Endometrium (tissue), 2 donors: ENCODE data around the gene CSAD.

ENCODE experiments used
- FAIRE-seq: peaks from 2 replicates; lab custom pipeline; 2012; peaks lifted over from hg19 to GRCh38; lab: Jason Lieb, UNC
- donor health status: control.
- donor health status: control.

CSAD gene

GRCh38 chr12:53199700-53200099 lies 19.0 kb upstream of the CSAD start:
- no peak for FAIRE-seq

GRCh38 chr12:53198486-53199110 lies 17.9 kb upstream of the CSAD start:
- no peak for FAIRE-seq

- no peak for FAIRE-seq
These were observed 16.4 kb upstream of the CSAD start for GRCh38 chr12:53197011-53197640.

- FAIRE-seq: no peak
These were observed 15.8 kb upstream of the CSAD start for GRCh38 chr12:53196486-53196885.

- FAIRE-seq: no peak
These were observed 15.0 kb upstream of the CSAD start for GRCh38 chr12:53195516-53196420.

- no peak for FAIRE-seq
These were observed 14.2 kb upstream of the CSAD start for GRCh38 chr12:53194973-53195372.

- no peak for FAIRE-seq
These were observed 13.4 kb upstream of the CSAD start for GRCh38 chr12:53193985-53194716.

GRCh38 chr12:53193040-53193439 lies 12.3 kb upstream of the CSAD start:
- no peak for FAIRE-seq

GRCh38 chr12:53192531-53193021 lies 11.9 kb upstream of the CSAD start:
- FAIRE-seq: no peak

- no peak for FAIRE-seq
These were observed 11.3 kb upstream of the CSAD start for GRCh38 chr12:53191885-53192530.

GRCh38 chr12:53191096-53191884 lies 10.6 kb upstream of the CSAD start:
- FAIRE-seq: no peak

GRCh38 chr12:53190108-53190729 lies 9.5 kb upstream of the CSAD start:
- FAIRE-seq: no peak

- no peak for FAIRE-seq
These were observed 6.6 kb upstream of the CSAD start for GRCh38 chr12:53187145-53187899.

- no peak for FAIRE-seq
These were observed 6.0 kb upstream of the CSAD start for GRCh38 chr12:53186745-53187144.

- FAIRE-seq: no peak
These were observed 4.9 kb upstream of the CSAD start for GRCh38 chr12:53185582-53186153.

- FAIRE-seq: no peak
These were observed 4.1 kb upstream of the CSAD start for GRCh38 chr12:53184828-53185227.

GRCh38 chr12:53182903-53183302 lies 2.2 kb upstream of the CSAD start:
- FAIRE-seq: no peak

GRCh38 chr12:53181935-53182334 lies 1.2 kb upstream of the CSAD start:
- FAIRE-seq: no peak

- FAIRE-seq: no peak
These were observed 363 bp upstream of the CSAD start for GRCh38 chr12:53180931-53181645.
